Calu3 (cell line): ENCODE data around the gene PHETA1. TPM values are rescaled to one million over a fixed set of nuclear protein-coding genes. Genes with fewer than 3 reads are reported as not detected.

Source experiments
- BruUV-seq: library from RNA; stranded (reverse); fragments of 400-500 nt; replicated peaks from 2 replicates; lab custom pipeline; 2021; lab: Mats Ljungman, UMichigan
- CTCF ChIA-PET: fragments of 300-600 bp; sonication (Branson Sonifier 250); formaldehyde crosslinking; loops from one replicate; lab custom pipeline; 2022; ENCODE audit warnings: antibody characterized with exemption; lab: Charles Lee
- DNase-seq: peaks from one replicate; pipeline ENCODE4 v3.0.0; 2022
- H3K27ac Mint-ChIP-seq: one replicate; pipeline ENCODE4 v1.8.0; 2022; ENCODE audit warnings: mixed read lengths; ENCODE audit not compliant: unreplicated experiment
- H3K27me3 Mint-ChIP-seq: one replicate; pipeline ENCODE4 v1.8.0; 2022; ENCODE audit warnings: mixed read lengths; ENCODE audit not compliant: unreplicated experiment
- H3K36me3 Mint-ChIP-seq: one replicate; pipeline ENCODE4 v1.8.0; 2022; ENCODE audit warnings: mild to moderate bottlenecking, moderate library complexity, mixed read lengths; ENCODE audit not compliant: insufficient read depth, unreplicated experiment
- H3K4me1 Mint-ChIP-seq: one replicate; pipeline ENCODE4 v1.8.0; 2022; ENCODE audit warnings: mild to moderate bottlenecking, low read depth, mixed read lengths; ENCODE audit not compliant: unreplicated experiment
- H3K4me3 Mint-ChIP-seq: one replicate; pipeline ENCODE4 v1.8.0; 2022; ENCODE audit warnings: mild to moderate bottlenecking, low read depth, moderate library complexity, mixed read lengths; ENCODE audit not compliant: unreplicated experiment
- H3K9me3 Mint-ChIP-seq: one replicate; pipeline ENCODE4 v1.8.0; 2022; ENCODE audit warnings: low read depth, mixed read lengths; ENCODE audit not compliant: unreplicated experiment
- CTCF ChIP-seq: fragments of 200-600 bp; IDR thresholded peaks from one replicate; pipeline ENCODE4 v1.8.0; 2022; ENCODE audit warnings: antibody characterized with exemption; ENCODE audit not compliant: unreplicated experiment
- intact Hi-C: fragments of 100-400 bp; cut with micrococcal nuclease; formaldehyde crosslinking; loops from one replicate; pipeline ENCODE4 v1.10.0; 2022; ENCODE audit not compliant: unreplicated experiment
- total RNA-seq: library from RNA; stranded (reverse); gene quantifications from 2 replicates; pipeline ENCODE4 v1.2.3, GENCODE V29; 2022

The PHETA1 gene
- total RNA-seq, 1 experiment from 2014 or later, result 20.7 TPM

- intact Hi-C loops, result no loop called here
- no peak for TF ChIP-seq CTCF
- H3K36me3 Mint-ChIP-seq, result peaks cover 31% of the 10 kb centered on the region
Observed at GRCh38 chr12:111369496-111370220, 763 bp upstream of the PHETA1 start.

GRCh38 chr12:111368291-111368787 is 556 bp downstream of the PHETA1 start:
- Mint-ChIP-seq H3K4me3 (peak overlapping the region; percentile 83), H3K27ac (no peak overlapping the region), H3K9me3 (no peaks in the 10 kb centered on the region), H3K27me3 (no peaks in the 10 kb centered on the region), H3K36me3 (peaks cover 35% of the 10 kb centered on the region), H3K4me1 (peaks cover 28% of the 10 kb centered on the region)
- no peak for DNase-seq
- CTCF ChIA-PET, result interaction anchor here (1.6 to 1.9 kb wide), 2 partner anchors 29 to 83 kb away, joined by 4 to 7 read pairs; no protein-coding TSS in a partner anchor
- intact Hi-C loops, result no loop called here
- BruUV-seq, result TSS peak; percentile 74
- no peak for TF ChIP-seq CTCF

More at GRCh38 chr12:111369496-111370220, 763 bp upstream of the PHETA1 start:
- CTCF ChIA-PET, result interaction anchor here (0.8 to 1.9 kb wide), 5 partner anchors 28 to 82 kb away, joined by 3 to 7 read pairs (median 3); no protein-coding TSS in a partner anchor
- Mint-ChIP-seq H3K27me3 (no peaks in the 10 kb centered on the region), H3K9me3 (no peaks in the 10 kb centered on the region), H3K4me1 (peaks cover 22% of the 10 kb centered on the region), H3K27ac (peak overlapping the region; percentile 70), H3K4me3 (peak overlapping the region; percentile 83)
- no peak for DNase-seq
- BruUV-seq, result no TSS peak

- CTCF ChIA-PET, result interaction anchor here (0.6 to 1.9 kb wide), 4 partner anchors 30 to 432 kb away, joined by 3 to 7 read pairs (median 3); no protein-coding TSS in a partner anchor
- intact Hi-C loops, result no loop called here
- Mint-ChIP-seq H3K27ac (no peak overlapping the region), H3K9me3 (no peaks in the 10 kb centered on the region), H3K27me3 (no peaks in the 10 kb centered on the region), H3K36me3 (peaks cover 40% of the 10 kb centered on the region), H3K4me1 (peaks cover 31% of the 10 kb centered on the region), H3K4me3 (peak overlapping the region; percentile 83)
- BruUV-seq, result no TSS peak
- no peak for TF ChIP-seq CTCF
- DNase-seq, result peak; percentile 67
Observed at GRCh38 chr12:111367661-111368221, 1.2 kb downstream of the PHETA1 start.

GRCh38 chr12:111366583-111366982 is 2.3 kb downstream of the PHETA1 start:
- no peak for DNase-seq
- Mint-ChIP-seq H3K4me3 (no peak overlapping the region), H3K27me3 (no peaks in the 10 kb centered on the region), H3K27ac (no peak overlapping the region), H3K36me3 (peaks cover 51% of the 10 kb centered on the region), H3K9me3 (no peaks in the 10 kb centered on the region), H3K4me1 (peaks cover 40% of the 10 kb centered on the region)
- TF ChIP-seq CTCF, result no peak
- CTCF ChIA-PET, result interaction anchor here (0.9 kb wide), 1 partner anchor 90 kb away, joined by 3 read pairs; no protein-coding TSS in a partner anchor
- no TSS peak for BruUV-seq
- intact Hi-C loops, result no loop called here
